Lower lobe of right lung (tissue), 2 donors: ENCODE results near the gene ECHS1. TPM values are rescaled to one million over a fixed set of nuclear protein-coding genes. Genes with fewer than 3 reads are reported as not detected.
"Not testable (repeated sequence)": the region's sequence is repeated elsewhere in the genome, so short reads cannot be mapped to it uniquely, and the experiment has no call there.

Experiments
- ATAC-seq, 2 donors: fragments of 200-7000 bp; cut with Tn5 transposase; one replicate each; pipeline ENCODE4 v1.9.1; 2020 to 2022; ENCODE audit warnings: mild to moderate bottlenecking in 2 of 2, moderate library complexity in 2 of 2
- DNase-seq: peaks from one replicate; pipeline ENCODE4 v3.0.0-alpha.2; 2020
- H3K27ac ChIP-seq: fragments of 200-600 bp; one replicate; pipeline ENCODE4 v1.8.0; 2022
- H3K27me3 ChIP-seq: fragments of 200-600 bp; one replicate; pipeline ENCODE4 v1.8.0; 2022; ENCODE audit warnings: low read depth
- H3K36me3 ChIP-seq: fragments of 200-600 bp; one replicate; pipeline ENCODE4 v1.8.0; 2022; ENCODE audit warnings: mild to moderate bottlenecking
- H3K4me1 ChIP-seq: fragments of 200-600 bp; one replicate; pipeline ENCODE4 v1.8.0; 2022
- H3K4me3 ChIP-seq: fragments of 200-600 bp; one replicate; pipeline ENCODE4 v1.8.0; 2022; ENCODE audit warnings: mild to moderate bottlenecking
- H3K9me3 ChIP-seq: fragments of 200-600 bp; one replicate; pipeline ENCODE4 v1.8.0; 2022
- intact Hi-C: fragments of 100-400 bp; cut with DNase I; formaldehyde crosslinking; loops from one replicate; pipeline ENCODE4 v1.11.0; 2022
- total RNA-seq: library from RNA; stranded (reverse); fragmentation: NEBNext Ultra II Directional; extraction: Animal tissue kit (Norgen Biotek cat#: 25700); gene quantifications from one replicate; pipeline ENCODE4 v1.2.1, GENCODE V29; 2021
- TF ChIP-seq, protein P1 (sequence below): fragments of 200-600 bp; IDR thresholded peaks from one replicate; pipeline ENCODE4 v1.8.0; 2022; ENCODE audit warnings: antibody characterized with exemption, mild to moderate bottlenecking
- donor health status: DM: no; HTN: yes; CAD: no; lungs with severe emphysema.

The ECHS1 gene
- total RNA-seq, 1 donor from 2014 or later, result 59.5 TPM

DNA sequence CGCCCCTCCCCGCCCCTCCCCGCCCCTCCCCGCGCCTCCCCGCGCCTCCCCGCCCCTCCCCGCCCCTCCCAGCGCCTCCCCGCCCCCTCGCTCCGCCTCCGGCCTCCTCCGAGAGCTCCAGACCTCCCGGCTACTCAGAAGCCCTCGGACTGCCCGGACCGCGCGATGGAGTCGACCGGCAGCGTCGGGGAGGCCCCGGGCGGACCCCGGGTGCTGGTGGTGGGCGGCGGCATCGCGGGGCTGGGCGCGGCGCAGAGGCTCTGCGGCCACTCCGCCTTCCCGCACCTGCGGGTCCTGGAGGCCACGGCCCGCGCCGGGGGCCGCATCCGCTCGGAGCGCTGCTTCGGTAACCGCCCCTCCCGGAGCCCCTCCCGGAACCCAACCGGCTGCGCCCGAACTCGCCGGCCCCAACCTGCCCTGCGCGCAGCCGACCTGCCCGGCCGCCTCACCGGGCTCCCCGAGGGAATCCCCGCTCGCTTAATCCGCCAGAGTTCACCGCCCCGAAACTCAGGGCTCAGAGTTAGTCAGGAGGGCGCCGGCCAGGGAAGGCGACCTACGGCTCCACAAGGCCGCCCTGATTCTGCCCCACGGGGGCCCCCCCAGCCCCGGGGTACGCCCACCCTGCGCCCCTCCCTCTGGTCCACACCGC is 6.1 kb upstream of the ECHS1 start, which contains the start of gene PAOX:
Gene PAOX, plus strand, starts transcription at position 111 of the 649 bp plus-strand sequence. Its CDS starts 55 bp downstream, at position 166.
- TF ChIP-seq, protein P1, sequence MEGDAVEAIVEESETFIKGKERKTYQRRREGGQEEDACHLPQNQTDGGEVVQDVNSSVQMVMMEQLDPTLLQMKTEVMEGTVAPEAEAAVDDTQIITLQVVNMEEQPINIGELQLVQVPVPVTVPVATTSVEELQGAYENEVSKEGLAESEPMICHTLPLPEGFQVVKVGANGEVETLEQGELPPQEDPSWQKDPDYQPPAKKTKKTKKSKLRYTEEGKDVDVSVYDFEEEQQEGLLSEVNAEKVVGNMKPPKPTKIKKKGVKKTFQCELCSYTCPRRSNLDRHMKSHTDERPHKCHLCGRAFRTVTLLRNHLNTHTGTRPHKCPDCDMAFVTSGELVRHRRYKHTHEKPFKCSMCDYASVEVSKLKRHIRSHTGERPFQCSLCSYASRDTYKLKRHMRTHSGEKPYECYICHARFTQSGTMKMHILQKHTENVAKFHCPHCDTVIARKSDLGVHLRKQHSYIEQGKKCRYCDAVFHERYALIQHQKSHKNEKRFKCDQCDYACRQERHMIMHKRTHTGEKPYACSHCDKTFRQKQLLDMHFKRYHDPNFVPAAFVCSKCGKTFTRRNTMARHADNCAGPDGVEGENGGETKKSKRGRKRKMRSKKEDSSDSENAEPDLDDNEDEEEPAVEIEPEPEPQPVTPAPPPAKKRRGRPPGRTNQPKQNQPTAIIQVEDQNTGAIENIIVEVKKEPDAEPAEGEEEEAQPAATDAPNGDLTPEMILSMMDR, result no peak
- Histone ChIP-seq H3K9me3 (no peaks in the 10 kb centered on the region), H3K27ac (peak within 1 kb of the TSS; percentile 85), H3K36me3 (peaks cover 7% of the 10 kb centered on the region), H3K4me1 (peaks cover 22% of the 10 kb centered on the region), H3K4me3 (peak within 1 kb of the TSS; percentile 95), H3K27me3 (no peaks in the 10 kb centered on the region)
- DNase-seq, result peak; percentile 81
- ATAC-seq, result peak; percentile 75 to 76
- intact Hi-C loops, result no loop called here

- no peaks in the 10 kb centered on the region for H3K27me3 ChIP-seq
- H3K27ac ChIP-seq, result peak overlapping the region; percentile 85
- H3K9me3 ChIP-seq, result no peaks in the 10 kb centered on the region
- peaks cover 28% of the 10 kb centered on the region for H3K4me1 ChIP-seq
- H3K4me3 ChIP-seq, result peak overlapping the region; percentile 95
- ATAC-seq, result peak; percentile 88 to 89
- TF ChIP-seq, protein P1, result no peak
- H3K36me3 ChIP-seq, result no peaks in the 10 kb centered on the region
- intact Hi-C loops, result no loop called here
- DNase-seq, result peak; percentile 90
Observed at GRCh38 chr10:133378251-133379096, 5.3 kb upstream of the ECHS1 start.

GRCh38 chr10:133377818-133378250 is 4.7 kb upstream of the ECHS1 start:
- TF ChIP-seq, protein P1, result no peak
- H3K27ac ChIP-seq, result peak overlapping the region; percentile 85
- peaks cover 28% of the 10 kb centered on the region for H3K4me1 ChIP-seq
- ATAC-seq (no peak), DNase-seq (no peak)
- H3K36me3 ChIP-seq, result no peaks in the 10 kb centered on the region
- intact Hi-C loops, result no loop called here
- H3K27me3 ChIP-seq, result no peaks in the 10 kb centered on the region
- no peaks in the 10 kb centered on the region for H3K9me3 ChIP-seq
- H3K4me3 ChIP-seq, result peak overlapping the region; percentile 95

DNA sequence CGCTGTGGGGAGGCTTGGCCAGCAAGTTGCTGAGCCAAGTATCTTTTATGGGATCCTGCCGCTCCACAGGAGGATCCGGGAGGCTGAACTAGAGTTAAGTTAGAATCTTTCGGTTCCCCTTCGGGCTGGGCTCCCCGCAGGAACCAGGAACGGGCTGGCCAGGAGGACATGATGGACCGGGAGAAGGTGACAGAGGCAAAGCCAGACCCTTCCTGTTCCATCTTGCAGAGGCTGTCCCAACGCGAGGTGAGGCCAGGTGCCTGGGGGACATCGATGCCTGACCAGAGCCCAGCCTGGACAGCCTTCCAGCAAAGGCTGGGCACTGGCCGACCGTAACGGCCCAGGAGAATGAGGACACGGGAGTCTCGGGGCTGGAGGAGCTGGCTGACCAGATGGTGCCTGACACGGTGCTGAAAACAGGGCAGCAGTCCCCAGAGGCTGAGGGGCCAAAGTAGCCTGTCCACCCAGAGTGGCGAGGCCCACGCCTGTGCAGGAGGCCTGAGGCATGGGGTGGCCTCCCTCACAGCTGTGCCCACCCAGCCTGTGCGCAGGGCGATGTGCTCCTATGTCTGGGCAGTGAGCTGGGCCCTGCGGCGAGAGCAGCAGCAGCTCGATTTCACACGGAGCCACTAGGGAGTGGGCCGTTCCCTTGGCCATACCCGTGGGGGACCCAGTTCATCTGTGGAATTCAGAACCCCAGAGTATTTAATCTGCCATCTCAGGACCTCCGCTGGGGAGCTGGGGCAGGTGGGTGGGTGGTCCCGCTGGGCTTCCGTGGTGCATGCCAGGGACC is 4.1 kb upstream of the ECHS1 start:
- Histone ChIP-seq H3K4me3 (no peak overlapping the region), H3K9me3 (no peaks in the 10 kb centered on the region), H3K4me1 (peaks cover 31% of the 10 kb centered on the region), H3K27ac (no peak overlapping the region), H3K36me3 (no peaks in the 10 kb centered on the region), H3K27me3 (no peaks in the 10 kb centered on the region)
- TF ChIP-seq, protein P1, result no peak
- ATAC-seq (no peak), DNase-seq (peak; percentile 50)
- intact Hi-C loops, result no loop called here

DNA sequence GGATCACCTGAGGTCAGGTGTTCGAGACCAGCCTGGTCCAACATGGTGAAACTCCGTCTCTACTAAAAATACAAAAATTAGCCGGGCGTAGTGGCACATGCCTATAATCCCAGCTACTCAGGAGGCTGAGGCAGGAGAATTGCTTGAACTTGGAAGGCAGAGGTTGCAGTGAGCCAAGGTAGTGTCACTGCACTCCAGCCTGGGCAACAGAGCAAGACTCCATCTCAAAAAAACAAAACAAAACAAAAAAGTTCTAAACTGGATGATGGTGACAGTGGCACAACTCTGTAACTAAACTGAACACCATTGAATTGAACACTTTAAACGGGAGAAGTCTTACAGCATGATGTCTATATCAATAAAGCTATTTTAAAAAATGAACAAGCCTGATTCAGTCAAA is 3.0 kb upstream of the ECHS1 start:
- H3K4me3 ChIP-seq, DNase-seq, H3K27me3 ChIP-seq, H3K9me3 ChIP-seq, H3K27ac ChIP-seq, ATAC-seq, H3K36me3 ChIP-seq, intact Hi-C loops: not testable (repeated sequence)
- H3K4me1 ChIP-seq, result peaks cover 37% of the 10 kb centered on the region
